ENCODE measurements around the gene OVCA2.

DNA sequence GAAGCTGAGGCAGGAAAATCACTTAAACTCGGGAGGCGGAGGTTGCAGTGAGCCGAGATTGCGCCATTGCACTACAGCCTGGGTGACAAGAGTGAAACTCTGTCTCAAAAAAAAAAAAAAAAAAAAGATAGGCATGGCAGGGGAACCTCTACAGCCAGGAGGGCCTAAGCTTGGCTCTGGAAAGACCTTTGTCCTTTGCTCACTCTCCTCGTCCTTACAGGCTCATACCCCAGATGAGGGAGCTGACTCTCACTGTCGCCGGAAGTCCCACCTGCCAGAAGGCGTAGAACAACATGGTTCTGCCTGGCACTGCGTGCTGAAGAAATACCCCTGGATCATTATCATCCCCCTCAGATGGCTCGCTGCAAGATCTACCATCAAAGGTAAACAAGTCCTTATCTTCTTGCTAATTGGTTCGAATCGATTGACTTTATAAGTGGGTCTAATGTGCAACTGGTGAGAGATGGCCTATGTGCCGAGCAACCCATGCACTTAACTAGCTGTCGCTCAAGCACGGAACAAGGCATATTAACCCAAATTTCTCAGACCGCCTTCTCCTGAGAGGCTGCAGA is 46.4 kb upstream of the OVCA2 start:
- no peak for TF ChIP-seq POLR2A (IDR thresholded peaks at IDR 0.05)
- no peak for TF ChIP-seq CTCF (IDR thresholded peaks at IDR 0.05 in 4 of 5, conservative IDR thresholded peaks at IDR 0.05 in 1 of 5)
